Measurements from ENCODE around the gene IL12RB1. TPM values are rescaled to one million over a fixed set of nuclear protein-coding genes. Genes with fewer than 3 reads are reported as not detected.
"Not testable (repeated sequence)": the region's sequence is repeated elsewhere in the genome, so short reads cannot be mapped to it uniquely, and the experiment has no call there.

IL12RB1 gene
- total and polyA plus RNA-seq, 2 donors = 0.63 to 1.1 TPM

DNA sequence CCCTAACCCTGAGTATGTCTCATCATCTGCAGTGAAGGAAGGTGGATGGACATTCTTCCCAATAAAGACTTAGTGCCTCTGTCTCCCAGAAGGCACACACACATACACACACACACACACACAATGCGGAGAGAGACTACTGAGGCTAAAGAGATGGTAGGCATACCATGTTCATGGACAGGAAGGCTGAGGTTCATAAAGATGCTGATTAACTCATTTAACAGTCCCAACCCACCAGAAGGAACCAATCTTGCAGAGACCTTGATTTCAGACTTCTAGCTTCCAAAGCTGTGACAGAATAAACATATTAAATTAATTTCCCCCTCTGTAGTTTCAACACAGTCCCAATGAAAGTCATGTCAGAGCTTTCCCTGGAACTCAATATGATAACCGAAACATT, 45.7 kb downstream of the IL12RB1 start:
- over 99% methylated on average over 2 of the region's 2 CpGs for WGBS
- no peak for DNase-seq (ENCODE audit: extremely low spot score)
- H3K36me3 ChIP-seq (ENCODE audit: insufficient read depth) = no peaks in the 10 kb centered on the region
- no peaks in the 10 kb centered on the region for H3K4me1 ChIP-seq (ENCODE audit: insufficient read depth)
- H3K4me3 ChIP-seq (ENCODE audit: low read depth, low read length) = no peak overlapping the region
- H3K27ac ChIP-seq (ENCODE audit: low read depth) = no peak overlapping the region

DNA sequence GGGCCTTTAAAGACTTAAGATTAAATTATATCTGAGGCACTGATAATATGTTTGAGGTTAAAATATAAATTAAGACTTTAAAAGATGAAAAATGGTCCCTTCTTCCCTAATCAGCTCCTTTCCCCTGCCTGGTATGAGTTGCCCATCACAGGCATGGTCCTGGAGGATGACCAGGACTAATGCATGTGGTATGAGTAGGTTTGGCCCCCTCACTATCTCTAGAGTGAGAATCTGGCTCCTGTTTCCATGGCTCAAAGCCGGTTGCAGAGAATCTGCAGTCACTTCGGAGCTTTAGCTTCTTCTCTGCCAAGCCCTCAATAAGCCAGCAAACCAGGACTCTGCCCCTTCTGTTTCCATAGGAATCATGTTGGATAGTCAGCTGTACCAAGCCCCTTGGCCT, 54.6 kb downstream of the IL12RB1 start:
- 58% methylated on average over 2 of the region's 2 CpGs for WGBS
- not testable (repeated sequence) for DNase-seq (ENCODE audit: extremely low spot score); H3K4me1 ChIP-seq (ENCODE audit: insufficient read depth); H3K27ac ChIP-seq (ENCODE audit: low read depth); H3K36me3 ChIP-seq (ENCODE audit: insufficient read depth); H3K4me3 ChIP-seq (ENCODE audit: low read depth, low read length)

DNA sequence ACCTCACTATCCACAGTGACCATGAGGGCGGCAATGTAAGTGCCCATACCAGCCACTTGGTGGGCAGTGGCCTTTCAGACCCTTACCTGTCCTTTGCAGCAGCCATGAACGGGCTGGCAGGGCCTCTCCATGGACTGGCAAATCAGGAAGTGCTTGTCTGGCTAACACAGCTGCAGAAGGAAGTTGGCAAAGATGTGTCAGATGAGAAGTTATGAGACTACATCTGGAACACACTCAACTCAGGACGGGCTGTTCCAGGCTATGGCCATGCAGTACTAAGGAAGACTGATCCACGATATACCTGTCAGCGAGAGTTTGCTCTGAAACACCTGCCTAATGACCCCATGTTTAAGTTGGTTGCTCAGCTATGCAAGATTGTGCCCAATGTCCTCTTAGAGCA, 55.3 kb downstream of the IL12RB1 start:
- H3K27ac ChIP-seq (ENCODE audit: low read depth); H3K4me3 ChIP-seq (ENCODE audit: low read depth, low read length); DNase-seq (ENCODE audit: extremely low spot score); H3K4me1 ChIP-seq (ENCODE audit: insufficient read depth); H3K36me3 ChIP-seq (ENCODE audit: insufficient read depth): not testable (repeated sequence)
- WGBS = 70% methylated on average over 5 of the region's 5 CpGs

DNA sequence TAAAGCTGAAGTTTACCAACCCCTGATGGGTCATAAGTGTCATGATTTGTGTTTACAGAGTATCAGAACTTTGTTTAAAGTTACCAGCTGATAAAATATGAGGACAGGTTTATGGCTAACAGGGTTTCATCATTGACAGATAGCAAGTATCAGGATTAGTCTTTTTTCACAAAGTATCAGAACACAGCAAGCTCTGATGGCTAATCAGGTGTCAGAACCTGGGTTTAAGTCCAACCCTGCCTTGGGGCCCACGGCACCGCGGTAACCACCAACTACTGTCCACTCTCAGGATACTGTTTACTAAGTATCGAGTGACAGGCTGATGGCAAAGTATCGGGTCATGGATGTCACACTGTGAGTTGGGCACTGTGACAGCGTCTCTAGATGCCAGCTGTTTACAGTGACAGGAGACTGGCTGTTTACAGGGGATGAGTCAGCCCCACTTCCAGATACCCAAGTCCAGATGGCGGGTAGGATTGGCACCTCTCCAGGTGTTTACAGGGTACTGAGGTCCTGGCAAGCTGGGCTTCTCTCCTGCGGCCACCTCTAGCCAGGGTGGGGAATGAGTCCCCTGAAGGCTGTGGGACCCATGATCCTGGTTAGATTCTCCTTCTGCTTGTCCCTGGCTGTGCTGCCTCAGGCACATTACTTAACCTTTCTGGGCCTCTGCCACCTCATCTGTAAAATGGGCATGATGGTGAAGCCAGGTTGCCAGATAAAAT, 57.0 kb downstream of the IL12RB1 start:
- DNase-seq (ENCODE audit: extremely low spot score) = no peak
- Histone ChIP-seq H3K27ac (ENCODE audit: low read depth) (peak overlapping the region; percentile 59), H3K4me1 (ENCODE audit: insufficient read depth) (no peaks in the 10 kb centered on the region), H3K4me3 (ENCODE audit: low read depth, low read length) (no peak overlapping the region), H3K36me3 (ENCODE audit: insufficient read depth) (no peaks in the 10 kb centered on the region)
- 27% methylated on average over 8 of the region's 8 CpGs for WGBS

DNA sequence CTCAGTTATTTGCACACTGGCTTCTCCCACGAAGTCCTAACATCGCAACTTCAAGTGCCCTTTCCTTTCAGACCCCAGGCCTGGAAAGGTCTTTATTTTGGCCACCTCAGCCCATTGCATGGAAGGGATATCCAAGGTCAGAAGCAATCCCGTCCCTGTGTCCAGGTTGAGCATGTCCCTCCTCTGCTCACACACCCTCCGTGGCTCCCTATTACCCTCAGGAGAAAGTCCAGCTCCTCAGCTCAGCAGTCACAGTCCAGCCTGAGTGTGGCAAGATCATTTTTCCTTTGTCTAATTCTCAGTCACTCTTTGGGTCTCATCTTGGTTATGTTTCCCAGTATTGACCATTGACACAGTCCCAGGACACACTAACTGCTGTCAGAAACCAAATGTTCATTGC, 59.6 kb downstream of the IL12RB1 start:
- 89% methylated on average over 4 of the region's 4 CpGs for WGBS
- H3K4me1 ChIP-seq (ENCODE audit: insufficient read depth) = no peaks in the 10 kb centered on the region
- H3K27ac ChIP-seq (ENCODE audit: low read depth) = no peak overlapping the region
- H3K36me3 ChIP-seq (ENCODE audit: insufficient read depth) = no peaks in the 10 kb centered on the region
- no peak overlapping the region for H3K4me3 ChIP-seq (ENCODE audit: low read depth, low read length)
- DNase-seq (ENCODE audit: extremely low spot score) = no peak

DNA sequence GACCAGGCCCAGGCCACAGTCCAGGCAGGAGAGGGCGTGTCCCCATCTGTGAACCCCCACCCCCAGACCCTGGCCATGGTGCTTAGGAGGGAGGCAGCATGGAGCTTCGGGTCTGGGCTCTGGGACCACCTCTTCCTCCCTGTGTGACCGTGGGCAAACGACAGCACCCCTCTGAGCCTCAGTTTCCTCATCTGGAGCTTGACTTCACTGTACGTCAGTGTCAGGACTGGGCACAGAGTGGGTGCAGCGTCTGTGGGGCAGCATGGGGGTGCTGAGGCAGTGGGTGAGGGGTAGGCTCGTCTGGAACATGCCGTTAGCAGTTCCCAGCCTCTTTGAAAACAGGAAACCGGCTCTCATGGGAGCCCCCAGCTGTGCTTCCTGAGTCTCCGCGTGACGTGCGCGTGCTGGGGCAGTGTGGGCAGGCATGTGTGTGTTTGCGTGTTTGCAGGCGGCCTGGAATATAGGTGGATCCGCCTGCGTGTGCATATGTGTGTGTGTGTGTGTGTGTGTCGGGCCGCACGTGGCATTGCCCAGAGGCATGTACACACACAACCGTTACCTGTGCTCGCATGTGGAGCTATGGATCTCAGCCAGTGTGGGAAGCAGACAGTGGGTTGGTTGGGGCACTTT, 63.0 kb downstream of the IL12RB1 start:
- Histone ChIP-seq H3K27ac (ENCODE audit: low read depth) (peak overlapping the region; percentile 73), H3K4me1 (ENCODE audit: insufficient read depth) (no peaks in the 10 kb centered on the region), H3K36me3 (ENCODE audit: insufficient read depth) (no peaks in the 10 kb centered on the region), H3K4me3 (ENCODE audit: low read depth, low read length) (no peak overlapping the region)
- WGBS = 58% methylated on average over 23 of the region's 23 CpGs
- no peak for DNase-seq (ENCODE audit: extremely low spot score)

DNA sequence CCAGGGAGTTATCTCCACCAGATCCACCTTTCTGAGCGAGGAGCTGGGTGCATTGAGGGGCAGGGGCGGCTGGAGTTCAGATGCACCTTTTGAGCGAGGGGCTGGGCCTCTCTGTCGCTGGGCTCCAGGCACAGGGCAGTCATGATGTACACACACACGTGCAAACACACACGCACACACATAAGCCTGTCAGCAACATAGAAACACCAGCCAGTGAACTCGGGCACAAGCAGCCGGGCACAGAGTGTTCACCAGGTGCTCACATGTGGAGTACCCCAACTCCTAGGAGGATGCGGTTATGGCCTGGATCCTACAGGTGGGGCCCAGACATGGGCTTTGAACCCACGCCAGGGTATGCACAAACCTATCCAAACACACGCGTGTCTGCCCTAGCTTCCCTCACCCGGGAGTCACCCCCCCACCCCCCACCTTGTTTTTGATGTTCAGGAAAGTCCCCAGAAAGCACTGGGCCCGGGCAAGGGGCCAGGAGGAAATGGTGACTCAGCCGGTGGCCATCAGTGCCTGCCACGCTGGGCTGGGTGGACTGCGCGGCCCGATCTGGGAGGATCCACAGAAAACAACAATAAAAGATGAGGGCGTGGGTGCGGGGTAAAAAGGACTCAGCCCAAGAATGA, 65.5 kb downstream of the IL12RB1 start:
- no peaks in the 10 kb centered on the region for H3K36me3 ChIP-seq (ENCODE audit: insufficient read depth)
- WGBS = 41% methylated on average over 21 of the region's 21 CpGs
- no peaks in the 10 kb centered on the region for H3K4me1 ChIP-seq (ENCODE audit: insufficient read depth)
- no peak overlapping the region for H3K4me3 ChIP-seq (ENCODE audit: low read depth, low read length)
- peak overlapping the region; percentile 70 for H3K27ac ChIP-seq (ENCODE audit: low read depth)
- DNase-seq (ENCODE audit: extremely low spot score) = no peak

DNA sequence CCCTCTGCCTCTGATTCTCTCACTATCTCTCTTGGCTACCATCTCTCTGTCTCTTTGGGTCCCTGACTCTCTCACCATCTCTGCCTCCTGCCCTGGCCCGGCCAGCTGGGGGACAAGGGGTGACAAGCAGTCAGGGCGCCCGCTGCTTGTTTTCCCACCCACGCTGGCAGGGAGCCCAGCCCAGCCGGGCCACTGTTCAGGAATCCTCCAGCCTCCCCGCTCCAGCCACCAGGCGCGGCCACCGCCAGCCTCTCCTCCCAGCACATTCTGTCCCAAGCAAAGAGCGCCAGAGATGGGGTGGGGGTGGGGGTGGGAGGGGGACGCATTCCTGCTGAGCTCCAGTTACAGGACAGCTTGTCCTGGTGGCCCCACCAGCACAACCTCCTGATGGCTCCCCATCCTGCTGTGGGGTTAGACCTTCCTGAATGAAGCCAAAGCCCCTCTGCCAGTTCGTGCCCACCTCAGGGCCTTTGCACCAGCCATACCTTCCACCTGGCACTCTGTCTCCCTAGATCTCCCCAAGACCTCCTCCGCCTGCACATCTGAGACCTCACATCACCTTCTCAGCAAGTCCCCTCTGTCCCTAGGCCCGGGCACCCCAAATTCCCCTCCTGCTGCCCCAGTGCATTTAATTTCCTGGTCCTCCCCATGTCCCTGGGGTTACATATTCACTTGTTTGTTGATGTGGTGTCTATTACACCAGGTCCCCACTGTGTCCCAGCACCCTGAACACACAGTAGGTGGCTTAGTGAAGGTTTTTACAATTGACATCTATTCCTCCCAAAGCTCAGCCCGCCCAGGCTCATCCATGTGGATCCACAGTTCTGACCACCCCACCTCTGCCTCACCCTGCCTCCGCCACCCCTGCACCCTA, 66.3 kb downstream of the IL12RB1 start:
- Histone ChIP-seq H3K4me1 (ENCODE audit: insufficient read depth) (no peaks in the 10 kb centered on the region), H3K27ac (ENCODE audit: low read depth) (peak overlapping the region; percentile 72), H3K36me3 (ENCODE audit: insufficient read depth) (no peaks in the 10 kb centered on the region), H3K4me3 (ENCODE audit: low read depth, low read length) (no peak overlapping the region)
- WGBS = 32% methylated on average over 16 of the region's 16 CpGs
- no peak for DNase-seq (ENCODE audit: extremely low spot score)

DNA sequence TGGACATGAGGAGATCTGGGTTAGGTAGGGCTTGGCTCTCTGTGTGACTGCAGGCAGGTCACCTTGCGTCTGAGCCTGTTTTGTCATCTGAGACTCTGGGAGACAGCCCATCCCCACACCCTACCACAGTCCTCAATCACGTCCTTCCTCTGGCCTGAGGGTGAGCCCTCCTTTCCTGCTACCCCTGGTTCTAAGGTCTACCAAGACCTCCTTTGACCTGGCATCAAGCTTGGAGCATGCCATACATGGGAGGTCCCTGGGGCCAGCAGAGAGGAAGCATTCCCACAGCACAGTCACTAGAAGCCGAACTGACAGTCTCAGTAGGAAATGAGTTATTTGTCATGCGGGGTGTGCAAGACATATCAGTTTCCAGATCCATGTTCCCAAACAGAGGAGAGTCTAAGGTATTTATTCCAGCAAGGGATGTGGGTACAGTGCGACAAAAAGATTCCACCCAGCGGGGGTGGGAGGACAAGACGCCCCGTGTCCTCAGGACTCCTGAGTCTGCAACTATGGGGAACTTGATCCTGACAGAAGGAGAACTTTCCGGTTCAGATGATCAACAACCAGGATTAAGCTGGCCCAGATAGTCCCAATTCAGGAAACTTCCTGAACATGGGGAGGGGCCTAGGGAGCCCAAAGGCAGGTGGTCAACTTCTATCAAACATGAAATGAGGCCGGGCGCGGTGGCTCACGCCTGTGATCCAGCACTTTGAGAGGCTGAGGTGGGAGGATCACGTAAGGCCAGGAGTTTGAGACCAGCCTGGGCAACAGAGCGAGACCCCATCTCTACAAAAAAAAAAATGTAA, 69.3 kb downstream of the IL12RB1 start:
- Histone ChIP-seq H3K4me1 (ENCODE audit: insufficient read depth) (no peaks in the 10 kb centered on the region), H3K4me3 (ENCODE audit: low read depth, low read length) (no peak overlapping the region), H3K36me3 (ENCODE audit: insufficient read depth) (no peaks in the 10 kb centered on the region), H3K27ac (ENCODE audit: low read depth) (peak overlapping the region; percentile 3)
- no peak for DNase-seq (ENCODE audit: extremely low spot score)
- WGBS = 67% methylated on average over 15 of the region's 15 CpGs

DNA sequence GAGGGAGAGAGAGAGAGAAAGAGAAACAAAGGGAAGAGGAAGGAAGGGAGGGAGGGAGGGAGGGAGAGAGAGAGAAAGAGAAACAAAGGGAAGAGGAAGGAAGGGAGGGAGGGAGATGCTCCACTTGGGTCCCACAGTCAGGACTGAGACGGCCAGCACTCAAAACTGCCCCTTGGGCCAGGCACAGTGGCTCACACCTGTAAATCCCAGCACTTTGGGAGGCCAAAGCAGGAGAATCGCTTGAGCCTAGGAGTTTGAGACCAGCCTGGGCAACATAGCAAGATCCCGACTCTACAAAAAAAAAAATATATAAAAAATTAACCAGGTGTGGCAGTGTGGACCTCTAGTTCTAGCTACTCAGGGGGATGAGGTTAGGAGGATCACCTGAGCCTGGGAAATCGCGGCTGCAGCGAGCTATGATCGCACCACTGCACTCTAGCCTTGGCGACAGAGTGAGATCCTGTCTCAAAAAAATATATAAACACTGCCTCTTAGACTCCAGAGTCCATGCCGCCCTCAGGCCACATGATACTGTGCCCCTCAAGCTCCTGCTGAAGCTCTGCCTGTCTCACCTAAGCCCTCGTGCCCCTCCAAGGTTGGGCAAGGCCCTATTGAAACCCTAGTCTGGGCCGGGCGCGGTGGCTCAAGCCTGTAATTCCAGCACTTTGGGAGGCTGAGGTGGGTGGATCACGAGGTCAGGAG, 70.4 kb downstream of the IL12RB1 start:
- DNase-seq (ENCODE audit: extremely low spot score) = no peak
- Histone ChIP-seq H3K36me3 (ENCODE audit: insufficient read depth) (no peaks in the 10 kb centered on the region), H3K27ac (ENCODE audit: low read depth) (no peak overlapping the region), H3K4me1 (ENCODE audit: insufficient read depth) (no peaks in the 10 kb centered on the region), H3K4me3 (ENCODE audit: low read depth, low read length) (no peak overlapping the region)
- 88% methylated on average over 14 of the region's 14 CpGs for WGBS

DNA sequence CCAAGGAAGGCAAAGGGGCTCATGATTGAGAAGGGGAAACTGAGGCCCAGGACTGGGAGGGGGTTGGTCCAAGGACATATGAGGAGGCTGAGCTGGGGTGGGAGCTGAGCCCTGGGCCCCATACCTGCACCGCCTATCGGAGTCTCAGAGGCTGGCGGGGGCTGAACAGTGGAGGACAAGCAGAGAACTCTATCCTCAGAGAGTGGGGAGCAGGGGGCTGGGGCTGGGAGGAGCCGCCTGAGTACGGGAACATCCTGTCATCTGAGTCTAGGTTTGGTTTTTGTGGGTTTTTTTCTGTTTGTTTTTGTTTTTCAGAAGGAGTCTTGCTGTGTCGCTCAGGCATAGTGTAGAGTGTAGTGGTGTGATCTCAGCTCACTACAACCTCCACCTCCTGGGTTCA, 72.5 kb downstream of the IL12RB1 start:
- WGBS = 81% methylated on average over 6 of the region's 6 CpGs
- no peak for DNase-seq (ENCODE audit: extremely low spot score)
- Histone ChIP-seq H3K27ac (ENCODE audit: low read depth) (no peak overlapping the region), H3K36me3 (ENCODE audit: insufficient read depth) (peaks cover 3% of the 10 kb centered on the region), H3K4me1 (ENCODE audit: insufficient read depth) (no peaks in the 10 kb centered on the region), H3K4me3 (ENCODE audit: low read depth, low read length) (no peak overlapping the region)

DNA sequence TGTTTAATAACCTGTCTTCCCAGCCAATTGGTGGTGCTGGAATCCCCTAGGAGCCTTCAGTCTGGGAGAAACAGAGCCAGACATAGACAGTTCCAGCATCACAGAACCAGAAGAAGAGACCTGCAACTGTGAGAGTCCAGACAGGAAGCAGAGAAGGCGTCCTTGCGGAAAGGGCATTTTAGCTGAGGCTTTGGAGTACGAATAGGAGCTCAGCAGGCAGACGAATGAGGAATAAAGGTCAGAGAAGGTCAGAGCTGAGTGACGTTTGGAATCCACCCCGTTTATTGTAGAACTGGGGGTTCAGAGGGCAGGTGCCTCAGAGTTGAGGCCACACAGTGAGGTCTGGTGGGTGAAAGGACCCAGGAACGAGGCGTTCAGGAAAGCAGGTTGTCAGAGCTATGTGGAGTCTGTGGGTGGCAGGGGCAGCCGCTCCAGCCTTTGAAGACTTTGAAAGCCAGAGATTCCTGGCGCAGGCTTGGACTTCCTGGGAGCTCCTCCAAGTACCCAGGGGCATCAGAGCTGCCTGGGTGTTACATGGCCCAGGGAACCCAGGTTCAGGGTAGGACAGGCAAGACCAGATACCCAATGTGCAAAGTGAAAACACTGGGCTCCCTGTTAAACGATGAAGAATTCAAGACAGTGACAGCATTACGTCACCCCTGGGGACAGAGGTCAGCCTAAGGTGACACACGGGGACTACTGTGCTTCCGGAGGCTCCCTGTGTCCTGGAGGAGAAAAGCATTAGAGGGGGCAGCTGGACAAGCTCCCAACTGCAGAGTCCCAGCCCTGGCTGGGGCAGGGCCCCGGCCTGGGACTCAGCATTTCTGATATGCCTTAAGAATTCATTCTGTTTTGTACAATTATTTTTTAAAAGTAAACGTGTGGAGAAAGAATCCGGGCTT, 73.3 kb downstream of the IL12RB1 start:
- Histone ChIP-seq H3K4me1 (ENCODE audit: insufficient read depth) (no peaks in the 10 kb centered on the region), H3K4me3 (ENCODE audit: low read depth, low read length) (no peak overlapping the region), H3K36me3 (ENCODE audit: insufficient read depth) (peaks cover 3% of the 10 kb centered on the region), H3K27ac (ENCODE audit: low read depth) (no peak overlapping the region)
- DNase-seq (ENCODE audit: extremely low spot score) = no peak
- 75% methylated on average over 17 of the region's 17 CpGs for WGBS

Measured in urinary bladder (tissue), 4 donors.